ENCODE results near the gene SNAI3. TPM values are rescaled to one million over a fixed set of nuclear protein-coding genes. Genes with fewer than 3 reads are reported as not detected.
"Not testable (repeated sequence)": the region's sequence is repeated elsewhere in the genome, so short reads cannot be mapped to it uniquely, and the experiment has no call there.

Gene SNAI3
- total RNA-seq, 4 donors from 2014 or later, result 0.26 to 0.83 (median 0.59) TPM

GRCh38 chr16:88673716-88674379, 12.5 kb downstream of the SNAI3 start:
- no peak overlapping the region for H3K27ac ChIP-seq (replicated peaks in 1 of 4)
- H3K4me3 ChIP-seq, result no peak overlapping the region
- intact Hi-C loops (cut with DNase I), result no loop called here
- no peak for DNase-seq (ENCODE audit: extremely low spot score)
- 94% methylated on average over 19 of the region's 19 CpGs for WGBS
- TF ChIP-seq POLR2AphosphoS5 (IDR thresholded peaks at IDR 0.05) (no peak), EP300 (IDR thresholded peaks at IDR 0.05) (no peak), POLR2A (IDR thresholded peaks at IDR 0.05; ENCODE audit: low read depth) (no peak), CTCF (IDR thresholded peaks at IDR 0.05) (no peak)
- H3K27me3 ChIP-seq, result peaks cover 0 to 13% (median 9%) of the 10 kb centered on the region in 4 donors
- H3K36me3 ChIP-seq, result peaks cover 0 to 8% (median 3%) of the 10 kb centered on the region in 4 donors
- no peaks in the 10 kb centered on the region for H3K9me3 ChIP-seq
- peaks cover 0 to 26% (median 6%) of the 10 kb centered on the region in 4 donors for H3K4me1 ChIP-seq

GRCh38 chr16:88672776-88673175, 13.5 kb downstream of the SNAI3 start:
- peaks cover 0 to 26% (median 0%) of the 10 kb centered on the region in 4 donors for H3K4me1 ChIP-seq
- H3K27ac ChIP-seq (replicated peaks in 1 of 4), result no peak overlapping the region
- H3K9me3 ChIP-seq, result no peaks in the 10 kb centered on the region
- 72% methylated on average over 11 of the region's 11 CpGs for WGBS
- intact Hi-C loops (cut with DNase I), result no loop called here
- DNase-seq (ENCODE audit: extremely low spot score), result no peak
- TF ChIP-seq CTCF (IDR thresholded peaks at IDR 0.05), result no peak
- no peak for TF ChIP-seq EP300 (IDR thresholded peaks at IDR 0.05)
- TF ChIP-seq POLR2AphosphoS5 (IDR thresholded peaks at IDR 0.05), result no peak
- TF ChIP-seq POLR2A (IDR thresholded peaks at IDR 0.05; ENCODE audit: low read depth), result no peak
- peaks cover 0 to 2% (median under 1%) of the 10 kb centered on the region in 4 donors for H3K27me3 ChIP-seq
- no peak overlapping the region for H3K4me3 ChIP-seq
- peaks cover 0 to 11% (median 4%) of the 10 kb centered on the region in 4 donors for H3K36me3 ChIP-seq

- peaks cover 0 to 11% (median 4%) of the 10 kb centered on the region in 4 donors for H3K36me3 ChIP-seq
- H3K9me3 ChIP-seq, result no peaks in the 10 kb centered on the region
- 85% methylated on average over 3 of the region's 23 CpGs for WGBS
- H3K4me1 ChIP-seq, result peaks cover 0 to 26% (median 0%) of the 10 kb centered on the region in 4 donors
- no peak overlapping the region for H3K4me3 ChIP-seq
- no peak overlapping the region for H3K27ac ChIP-seq (replicated peaks in 1 of 4)
- no peak for DNase-seq (ENCODE audit: extremely low spot score)
- intact Hi-C loops (cut with DNase I), result no loop called here
- no peaks in the 10 kb centered on the region for H3K27me3 ChIP-seq
- no peak for TF ChIP-seq EP300 (IDR thresholded peaks at IDR 0.05)
- TF ChIP-seq CTCF (IDR thresholded peaks at IDR 0.05), result no peak
- no peak for TF ChIP-seq POLR2AphosphoS5 (IDR thresholded peaks at IDR 0.05)
- no peak for TF ChIP-seq POLR2A (IDR thresholded peaks at IDR 0.05; ENCODE audit: low read depth)
Measured at GRCh38 chr16:88671806-88672205, 14.5 kb downstream of the SNAI3 start.

GRCh38 chr16:88669980-88670379, 16.3 kb downstream of the SNAI3 start:
- Histone ChIP-seq H3K9me3 (no peaks in the 10 kb centered on the region), H3K4me3 (no peak overlapping the region), H3K27me3 (no peaks in the 10 kb centered on the region), H3K4me1 (peaks cover 0 to 22% (median 0%) of the 10 kb centered on the region in 4 donors), H3K27ac (replicated peaks in 1 of 4) (no peak overlapping the region), H3K36me3 (peaks cover 0 to 11% (median 4%) of the 10 kb centered on the region in 4 donors)
- TF ChIP-seq EP300 (IDR thresholded peaks at IDR 0.05) (no peak), CTCF (IDR thresholded peaks at IDR 0.05) (no peak), POLR2A (IDR thresholded peaks at IDR 0.05; ENCODE audit: low read depth) (no peak), POLR2AphosphoS5 (IDR thresholded peaks at IDR 0.05) (no peak)
- no peak for DNase-seq (ENCODE audit: extremely low spot score)
- WGBS, result 85% methylated on average over 9 of the region's 10 CpGs
- intact Hi-C loops (cut with DNase I), result no loop called here

DNA sequence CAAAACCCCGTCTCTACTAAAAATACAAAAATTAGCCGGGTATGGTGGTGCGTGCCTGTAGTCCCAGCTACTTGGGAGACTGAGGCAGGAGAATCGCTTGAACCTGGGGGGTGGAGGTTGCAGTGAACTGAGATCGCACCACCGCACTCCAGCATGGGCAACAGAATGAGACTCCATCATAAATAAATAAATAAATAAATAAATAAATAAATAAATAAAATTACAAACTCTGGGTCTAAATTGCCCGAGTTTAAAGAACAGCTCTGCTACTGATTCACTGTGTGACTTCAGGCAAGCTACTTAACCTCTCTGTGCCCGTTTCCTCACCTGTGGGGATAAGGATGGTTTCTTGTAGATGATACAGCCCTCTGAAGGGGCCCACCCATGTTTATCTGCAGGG, 16.8 kb downstream of the SNAI3 start:
- peaks cover 0 to 11% (median 2%) of the 10 kb centered on the region in 4 donors for H3K36me3 ChIP-seq
- peaks cover 0 to 20% (median 0%) of the 10 kb centered on the region in 4 donors for H3K4me1 ChIP-seq
- H3K9me3 ChIP-seq; intact Hi-C loops (cut with DNase I); H3K4me3 ChIP-seq; H3K27ac ChIP-seq (replicated peaks in 1 of 4); H3K27me3 ChIP-seq; DNase-seq (ENCODE audit: extremely low spot score): not testable (repeated sequence)
- 94% methylated on average over 8 of the region's 8 CpGs for WGBS

Measured in esophagus muscularis mucosa (tissue), 4 donors.